HG03064 (cell line): ENCODE data around the gene EPC1.
"Not testable (repeated sequence)": the region's sequence is repeated elsewhere in the genome, so short reads cannot be mapped to it uniquely, and the experiment has no call there.

Experiments
- ATAC-seq: cut with Tn5 transposase; IDR thresholded peaks from one replicate; pipeline ENCODE4 v1.9.1; 2021; ENCODE audit warnings: low read depth; ENCODE audit not compliant: unreplicated experiment

EPC1 gene

DNA sequence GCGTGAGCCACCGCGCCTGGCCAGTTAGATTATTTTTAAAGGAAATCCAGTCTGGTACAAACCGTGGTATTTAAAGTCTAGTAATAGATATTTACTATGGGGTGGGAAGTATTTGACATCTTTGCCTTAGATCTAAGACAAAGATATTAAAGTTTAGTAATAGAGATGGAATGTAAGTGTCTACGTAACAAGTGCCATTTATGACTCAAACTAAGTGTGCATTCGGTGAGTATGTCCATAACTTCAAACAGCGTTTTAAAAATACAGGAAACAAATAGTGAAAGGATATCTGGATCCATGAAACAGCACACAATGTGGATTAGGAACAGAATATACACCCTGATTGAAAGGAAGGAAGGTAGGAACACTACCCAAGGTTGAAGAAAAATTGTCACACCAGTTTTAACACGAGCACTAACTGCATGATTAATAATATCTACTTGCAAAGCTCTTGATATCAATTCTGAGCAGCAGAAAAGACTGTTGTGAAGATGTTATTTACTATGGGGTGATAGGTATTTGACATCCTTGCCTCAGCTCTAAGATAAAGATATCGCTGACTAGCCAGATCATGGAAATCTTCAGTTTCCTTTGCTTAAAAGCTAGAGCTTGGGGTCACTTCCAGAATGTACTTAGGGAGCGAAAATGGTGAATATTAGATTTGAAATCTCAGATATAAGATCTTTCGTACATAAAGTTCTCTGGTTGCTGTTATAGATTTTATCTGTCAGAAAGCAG lies 48.7 kb downstream of the EPC1 start:
- ATAC-seq: no peak

DNA sequence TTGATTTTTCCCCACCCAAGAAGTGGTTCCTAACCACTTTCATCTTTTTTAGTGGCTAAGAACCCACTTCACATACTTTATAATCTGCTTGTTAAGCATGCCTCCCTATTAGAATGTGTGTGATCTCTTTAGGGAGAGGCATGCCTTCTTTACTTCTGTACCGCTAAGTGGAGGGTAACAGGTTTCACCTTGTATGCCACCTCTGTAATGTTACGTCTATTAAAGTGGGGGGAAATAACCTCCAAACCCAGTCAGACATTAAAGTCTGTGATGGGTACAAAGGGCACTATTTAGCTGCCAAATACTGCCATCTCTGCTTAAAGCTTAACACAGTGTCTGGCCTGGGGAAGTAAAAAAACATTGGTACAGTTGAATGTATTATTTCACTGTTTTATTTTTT lies 51.9 kb downstream of the EPC1 start:
- no peak for ATAC-seq

DNA sequence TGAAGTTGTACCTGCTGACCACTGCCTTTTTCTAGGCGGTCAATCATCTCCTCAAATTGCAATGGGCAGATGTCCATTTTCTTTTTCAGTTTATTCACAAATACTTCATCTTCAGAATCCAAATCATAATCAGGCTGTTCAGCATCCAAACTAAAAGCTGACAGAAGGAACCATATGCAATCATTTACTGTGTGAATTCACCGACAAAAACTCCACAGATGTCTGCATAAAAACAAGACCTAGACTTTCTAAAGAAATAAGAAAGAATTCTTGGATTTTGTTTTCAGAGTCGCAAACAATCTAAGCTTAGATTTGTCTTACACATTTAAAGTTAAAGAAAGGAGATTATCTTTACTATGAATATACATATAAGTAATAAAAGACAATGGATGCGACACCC lies 53.4 kb downstream of the EPC1 start:
- ATAC-seq: no peak

DNA sequence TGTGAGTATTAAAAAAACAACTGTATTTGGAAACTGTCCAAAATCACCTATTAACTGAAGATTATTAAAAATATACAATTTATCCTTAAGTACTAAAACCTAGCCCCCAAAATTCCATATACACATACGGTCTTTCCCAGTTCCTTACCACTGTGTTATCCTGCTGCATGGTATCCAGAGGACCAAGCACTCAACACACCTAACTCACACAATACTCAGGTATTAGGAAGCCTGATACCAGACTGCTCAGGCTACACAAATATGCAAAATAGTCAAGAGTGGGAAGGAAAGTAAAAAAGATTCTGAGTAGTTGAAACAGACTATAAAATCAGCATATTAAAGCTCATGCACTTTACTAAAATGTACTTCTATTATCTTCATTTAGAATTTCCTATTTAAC lies 67.2 kb downstream of the EPC1 start:
- no peak for ATAC-seq

DNA sequence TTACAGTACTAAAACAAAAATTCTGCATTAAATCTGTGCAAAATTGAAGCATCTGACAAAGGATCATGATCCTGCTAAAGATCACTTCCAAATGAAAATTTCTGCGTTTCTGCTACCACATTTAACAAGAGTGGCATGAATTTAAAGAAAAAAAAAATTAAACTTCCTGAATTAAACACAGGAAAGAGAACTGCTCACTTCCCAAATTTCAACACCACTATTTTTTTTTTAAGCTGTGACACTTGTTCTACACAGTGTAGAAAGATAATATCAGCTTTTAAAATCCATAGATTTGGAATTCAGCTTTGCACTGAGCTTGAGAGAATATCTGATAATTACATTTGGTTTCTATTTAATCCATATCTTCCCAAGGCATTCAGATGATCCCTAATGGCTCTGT lies 73.6 kb downstream of the EPC1 start:
- ATAC-seq: no peak

DNA sequence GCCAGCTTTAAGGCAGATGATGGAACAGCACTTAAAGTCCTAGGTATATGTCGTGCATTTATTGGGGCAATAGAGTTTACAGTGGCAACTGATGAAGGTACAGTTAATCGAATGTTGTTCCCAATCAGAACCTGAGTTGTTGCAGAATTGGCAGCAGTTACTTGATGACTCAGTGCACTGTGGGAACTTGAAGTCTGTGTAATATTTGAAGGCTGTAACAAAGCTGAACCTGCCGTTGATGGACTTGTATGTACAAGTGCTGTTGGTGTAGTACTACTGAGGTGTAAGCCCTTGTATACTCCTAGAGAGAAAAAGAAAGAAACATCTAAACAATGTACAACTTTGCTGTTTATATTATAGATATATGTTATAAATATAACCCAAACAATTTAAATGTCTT lies 75.3 kb downstream of the EPC1 start:
- no peak for ATAC-seq

DNA sequence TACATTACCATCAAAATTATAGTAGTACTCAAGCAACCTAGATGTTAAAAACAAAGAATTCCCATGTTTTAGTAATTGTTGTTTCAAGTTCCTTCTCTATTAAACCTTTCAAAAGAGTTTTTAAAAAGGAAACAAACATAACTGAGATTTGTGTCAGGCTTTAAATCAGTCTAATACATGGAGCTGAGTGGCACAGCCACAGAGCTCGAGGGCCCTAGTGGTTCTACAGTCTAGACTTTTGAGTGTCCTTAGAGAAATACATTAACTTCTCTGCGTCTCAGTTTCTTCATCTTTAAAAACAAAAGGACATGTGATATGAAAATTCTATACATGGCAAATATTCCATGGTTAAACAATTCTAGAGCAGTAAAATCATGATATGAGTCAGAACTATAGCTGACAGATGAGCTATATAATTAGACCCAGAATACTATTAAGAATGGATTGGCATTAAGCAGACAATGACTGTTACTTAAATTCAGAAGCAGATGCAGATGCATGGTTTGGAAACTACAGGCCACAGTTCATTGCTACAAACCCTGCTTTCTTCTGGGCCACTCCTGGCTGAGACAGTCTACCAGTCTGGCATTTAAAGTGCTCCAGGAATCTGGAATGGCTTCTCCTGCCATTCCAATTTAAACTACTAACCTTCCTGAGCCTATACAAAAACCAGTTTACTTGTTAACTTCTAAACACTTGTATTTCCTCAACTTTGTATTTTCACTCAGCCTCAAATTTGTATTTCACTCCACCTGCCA lies 77.4 kb downstream of the EPC1 start:
- ATAC-seq: no peak

DNA sequence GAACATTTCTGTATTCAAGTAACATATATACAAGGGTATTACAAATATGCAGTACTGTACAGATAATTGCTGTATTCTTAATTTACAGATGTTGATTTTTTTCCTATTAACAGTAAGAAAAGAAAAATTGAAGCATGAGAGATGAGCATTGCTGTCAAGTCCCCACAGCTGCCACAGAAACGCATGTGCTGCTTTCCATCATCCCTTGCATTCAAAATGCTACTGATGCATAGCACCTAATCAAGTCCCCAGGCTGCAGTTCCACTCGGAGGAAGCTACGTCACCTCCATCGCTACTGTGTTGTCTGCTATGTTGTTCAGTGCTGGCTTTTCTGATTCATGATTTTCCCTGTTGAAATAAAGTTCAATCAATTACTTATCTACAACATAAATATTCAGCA lies 78.2 kb downstream of the EPC1 start:
- no peak for ATAC-seq

DNA sequence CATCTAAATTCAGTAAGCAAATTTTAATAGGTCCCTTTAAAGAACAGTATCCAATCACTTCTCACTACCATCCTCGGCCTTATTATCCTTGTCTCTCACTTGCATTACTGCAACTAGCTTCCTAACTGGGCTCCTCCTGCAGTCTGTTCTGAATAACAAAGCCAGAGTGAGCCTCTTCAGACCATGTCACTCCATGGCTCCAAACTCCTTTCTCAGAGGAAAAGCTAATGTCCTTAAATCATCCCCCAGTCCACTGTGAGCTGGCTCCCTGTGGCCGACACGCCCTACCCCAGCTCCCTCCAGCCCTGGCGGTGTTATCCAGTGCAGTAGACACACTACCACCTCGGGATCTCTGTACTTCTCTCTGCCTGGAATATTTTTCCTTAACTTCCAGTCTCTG lies 80.0 kb downstream of the EPC1 start:
- no peak for ATAC-seq

DNA sequence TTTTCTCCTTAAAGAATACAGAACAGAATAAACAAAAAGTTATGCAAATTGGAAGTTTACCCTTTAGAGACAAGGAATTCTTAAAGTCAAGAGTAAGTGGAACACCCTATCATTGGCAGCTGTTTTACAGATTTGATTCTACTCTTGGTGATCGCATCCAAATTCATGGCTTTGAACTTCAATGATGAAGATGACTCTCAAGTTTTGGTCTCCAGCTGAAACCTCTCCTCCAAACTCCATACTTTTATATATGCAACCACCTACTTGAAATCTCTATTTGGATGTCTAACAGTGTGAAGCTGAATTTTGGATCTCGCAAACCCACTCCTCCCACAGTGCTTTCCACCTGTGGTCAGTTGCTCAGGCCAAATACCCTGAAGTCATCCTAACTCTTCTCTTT lies 80.4 kb downstream of the EPC1 start:
- ATAC-seq: no peak

DNA sequence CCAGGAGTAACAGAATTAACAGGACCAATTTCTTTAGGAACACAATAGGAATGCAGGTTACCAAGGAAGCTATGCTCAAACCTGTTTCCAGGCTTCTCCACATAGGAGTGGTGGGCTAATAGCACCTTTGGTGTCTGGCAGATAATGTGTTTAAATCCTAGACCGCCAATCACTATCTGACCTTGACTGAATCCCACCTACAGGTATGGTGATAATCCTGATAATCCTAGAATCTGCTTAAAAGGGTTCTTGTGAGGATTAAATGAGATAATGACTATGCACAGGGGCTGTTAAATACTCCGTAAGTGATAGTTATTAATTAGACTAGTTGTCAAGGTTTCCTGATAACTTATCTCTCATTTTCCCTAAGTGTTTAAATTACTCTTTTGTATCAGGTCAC lies 81.2 kb downstream of the EPC1 start:
- ATAC-seq: no peak

DNA sequence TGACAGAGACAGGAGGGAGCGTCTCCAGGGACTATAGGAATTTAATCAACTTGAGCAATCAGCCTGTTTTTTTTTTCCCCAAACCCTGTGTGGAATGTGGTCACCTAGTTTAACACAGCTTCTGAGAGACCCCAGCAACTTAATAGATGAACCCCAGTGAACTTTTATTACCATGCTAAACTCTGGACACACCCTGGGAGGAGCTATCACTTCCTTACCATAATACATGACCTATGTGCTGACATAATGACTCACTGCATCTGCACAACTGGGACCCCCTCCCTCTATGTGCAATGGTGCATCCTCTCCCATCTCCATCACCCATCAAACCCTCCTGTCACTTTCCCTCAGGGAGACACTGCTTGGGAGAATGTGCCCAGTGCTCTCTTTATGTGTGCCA lies 83.7 kb downstream of the EPC1 start:
- ATAC-seq: no peak

DNA sequence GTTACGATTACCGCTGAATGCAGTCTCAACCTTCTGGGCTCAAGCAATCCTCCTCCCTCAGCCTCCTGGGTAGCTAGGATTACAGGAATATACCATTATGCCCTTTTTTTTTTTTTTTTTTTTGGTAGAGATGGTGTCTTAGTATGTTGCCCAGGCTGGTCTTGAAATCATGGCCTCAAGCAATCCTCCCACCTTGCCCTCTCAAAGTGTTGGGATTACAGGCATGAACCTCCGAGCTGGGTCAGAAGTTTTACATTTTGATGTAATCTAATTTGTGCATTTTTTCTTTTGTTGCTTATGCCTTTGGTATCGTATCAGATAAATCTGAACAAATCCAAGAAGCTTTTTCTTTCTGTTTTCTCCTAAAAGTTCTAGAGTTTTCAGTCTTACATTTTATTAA lies 87.4 kb downstream of the EPC1 start:
- no peak for ATAC-seq

DNA sequence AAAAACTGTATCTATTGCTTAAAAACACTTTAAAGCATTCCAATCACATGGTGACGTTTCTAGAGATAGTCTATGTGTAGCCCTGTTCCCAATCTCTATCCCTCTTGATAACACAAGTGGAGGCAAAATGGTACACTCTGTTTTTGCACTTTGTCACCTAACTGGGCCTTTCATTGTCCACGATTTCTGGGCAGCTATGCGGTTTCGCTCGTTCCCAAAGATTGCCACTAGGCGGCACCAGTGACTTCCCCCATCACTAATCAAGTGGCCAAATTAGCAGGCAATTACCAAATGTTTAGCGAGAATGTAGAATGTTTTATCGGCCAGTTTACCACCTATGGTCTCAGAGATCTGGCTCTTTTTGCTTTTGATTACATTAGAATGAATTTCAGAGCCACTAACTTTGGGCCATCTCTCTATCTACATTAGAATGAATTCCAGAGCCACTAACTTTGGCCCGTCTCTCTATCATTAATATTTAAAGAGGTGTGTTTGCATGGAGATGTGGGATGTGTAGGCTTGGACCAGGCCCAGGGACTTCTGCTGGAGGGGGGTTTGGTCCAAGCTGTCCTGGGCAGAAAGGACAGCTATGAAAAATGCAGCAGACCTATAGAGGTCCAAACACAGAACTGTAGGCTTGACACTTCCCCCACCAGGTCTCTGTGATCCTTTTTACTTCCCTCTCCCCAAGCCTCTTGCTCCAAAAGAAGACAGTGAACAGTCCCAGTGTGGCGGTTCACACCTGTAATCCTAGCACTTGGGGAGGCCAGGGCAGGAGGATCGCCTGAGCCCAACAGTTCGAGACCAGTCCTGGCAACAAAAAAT lies 90.1 kb downstream of the EPC1 start:
- peak; percentile 61 for ATAC-seq

DNA sequence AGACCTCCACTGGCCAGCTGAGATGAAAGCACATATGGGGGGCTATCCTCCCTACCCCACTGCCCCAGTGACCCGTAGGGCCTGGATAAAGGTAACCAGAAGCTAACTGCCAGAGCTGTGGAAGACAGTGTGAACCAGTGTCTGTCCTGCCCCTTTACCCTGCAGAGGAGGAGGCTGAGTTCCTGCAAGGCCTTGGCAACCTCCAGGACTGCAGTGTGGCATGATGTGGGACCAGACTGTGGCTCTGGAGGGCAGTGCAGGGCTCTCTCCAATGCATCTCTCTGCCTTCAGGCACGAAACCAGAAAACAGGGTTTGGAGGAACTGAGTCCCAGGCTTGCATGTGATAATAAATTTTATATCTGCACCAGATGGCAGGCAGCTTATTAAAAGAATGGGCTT lies 93.1 kb downstream of the EPC1 start:
- ATAC-seq: no peak

DNA sequence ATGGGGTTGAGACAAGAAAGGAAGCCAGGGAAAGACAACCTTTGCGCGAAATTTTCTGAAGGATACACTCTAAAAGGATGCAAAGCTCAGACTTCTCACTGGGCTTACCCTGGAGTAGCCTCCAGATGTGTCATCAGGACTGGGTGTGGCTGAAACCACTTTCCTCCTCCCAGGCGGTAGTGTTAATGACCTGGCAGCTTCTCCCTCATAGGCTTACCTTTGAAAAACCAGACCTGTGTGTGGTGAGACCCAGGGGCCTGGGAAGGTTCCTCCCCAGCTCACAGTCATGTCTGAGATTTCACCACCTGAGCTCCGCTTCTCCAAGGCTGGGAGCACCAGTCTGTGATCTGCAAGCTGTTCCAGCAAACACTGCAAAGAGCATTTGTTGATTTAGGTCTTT lies 93.7 kb downstream of the EPC1 start:
- ATAC-seq: no peak

DNA sequence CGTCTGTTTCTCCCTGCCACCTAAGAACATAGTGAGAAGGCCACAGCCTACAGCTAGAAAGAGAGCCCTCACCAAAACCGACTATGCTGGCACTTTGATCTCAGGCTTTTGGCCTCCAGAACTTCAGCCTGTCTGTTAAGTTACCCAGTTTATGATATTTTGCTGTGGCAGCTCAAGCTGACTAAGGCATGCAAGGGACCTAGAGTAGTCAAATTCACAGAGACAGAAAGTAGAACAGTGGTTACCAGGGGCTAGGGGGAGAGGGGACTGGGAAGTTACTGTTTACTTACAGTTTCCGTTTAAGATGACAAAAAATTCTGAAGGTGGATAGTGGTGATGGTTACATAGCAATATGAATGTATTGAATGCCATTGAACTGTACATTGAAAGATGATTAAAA lies 96.5 kb downstream of the EPC1 start:
- ATAC-seq: not testable (repeated sequence)

DNA sequence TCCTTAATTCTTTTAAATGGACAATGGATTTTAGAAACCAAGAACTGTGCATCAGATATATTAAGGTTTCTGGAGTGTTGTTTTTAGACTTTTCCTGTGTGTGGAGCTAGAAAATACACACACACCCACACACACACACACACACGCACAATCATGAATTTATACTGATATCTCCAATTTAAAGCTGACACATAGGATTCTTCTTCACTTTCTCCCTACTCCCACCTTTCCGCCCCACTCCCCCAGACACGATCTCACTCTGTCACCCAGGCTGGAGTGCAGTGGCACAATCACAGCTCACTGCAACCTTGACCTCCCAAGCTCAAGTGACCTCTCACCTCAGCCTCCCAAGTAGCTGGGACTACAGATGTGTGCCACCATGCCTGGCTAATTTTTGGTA lies 100.3 kb downstream of the EPC1 start:
- no peak for ATAC-seq

DNA sequence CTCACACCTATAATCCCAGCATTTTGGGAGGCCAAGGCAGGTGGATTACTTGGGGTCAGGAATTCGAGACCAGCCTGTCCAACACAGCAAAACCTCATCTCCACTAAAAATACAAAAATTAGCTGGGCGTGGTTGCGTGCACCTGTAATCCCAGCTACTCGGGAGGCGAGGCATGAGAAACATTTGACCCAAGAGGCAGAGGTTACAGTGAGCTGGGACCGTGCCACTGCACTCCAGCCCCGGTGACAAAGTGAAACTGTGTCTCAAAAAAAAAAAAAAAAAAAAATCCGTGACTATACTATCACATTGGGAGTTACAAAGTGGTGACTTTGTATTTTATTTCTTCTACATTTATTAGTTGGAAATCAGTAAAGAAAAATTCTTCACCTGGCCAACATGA lies 101.2 kb downstream of the EPC1 start:
- ATAC-seq: no peak

DNA sequence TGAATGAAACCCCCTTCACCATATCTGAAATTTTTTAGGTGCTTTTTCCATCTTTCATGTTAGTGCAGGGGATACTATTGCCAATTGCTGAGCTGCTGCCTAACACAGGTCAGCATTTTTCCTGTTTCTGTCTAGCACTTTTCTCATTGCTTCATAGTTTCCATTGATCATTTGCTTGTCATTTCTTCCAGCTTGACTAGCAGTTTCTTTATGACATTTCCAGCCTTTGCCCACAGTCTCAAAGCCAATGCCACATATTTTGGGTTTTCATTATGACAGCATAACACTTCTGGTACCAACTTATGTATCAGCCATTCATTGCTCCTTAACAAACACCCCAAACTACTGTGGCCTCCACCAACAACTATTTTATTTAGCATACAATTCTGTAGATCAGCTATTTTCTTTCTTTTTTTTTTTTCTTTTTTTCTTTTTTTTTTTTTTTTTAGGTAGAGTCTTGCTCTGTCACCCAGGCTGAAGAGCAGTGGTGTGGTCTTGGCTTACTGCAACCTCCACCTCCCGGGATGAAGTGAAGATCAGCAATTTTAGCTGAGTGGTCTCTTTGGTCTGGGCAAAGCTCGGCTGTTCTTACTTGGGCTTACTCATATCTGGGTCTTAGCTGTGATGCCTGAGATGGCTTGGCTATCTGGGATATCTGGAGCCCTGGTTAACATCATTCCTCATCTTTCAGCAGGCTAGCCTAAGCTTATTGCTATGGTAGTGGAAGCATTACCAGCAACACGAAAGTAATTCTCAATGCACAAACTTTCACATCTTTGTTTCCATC lies 102.3 kb downstream of the EPC1 start:
- ATAC-seq: no peak

DNA sequence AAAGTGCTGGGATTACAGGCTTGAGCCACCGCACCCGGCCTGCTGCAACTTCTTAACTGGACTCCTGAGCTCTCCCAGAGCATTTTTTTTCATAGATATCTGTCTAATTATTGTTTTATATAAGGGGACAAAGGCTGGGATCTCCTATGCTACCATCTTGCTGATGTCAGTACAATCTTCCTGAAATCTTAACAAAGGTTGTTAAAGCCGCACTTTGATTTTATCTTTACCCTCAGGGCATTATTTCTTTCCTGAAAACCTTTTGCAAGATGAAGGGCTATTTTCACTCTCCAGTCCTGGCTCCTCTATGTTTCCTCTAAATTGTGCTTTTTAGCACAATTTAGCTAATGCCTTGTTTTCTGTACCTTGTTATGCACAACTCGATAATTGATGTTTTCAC lies 102.9 kb downstream of the EPC1 start:
- no peak for ATAC-seq
